GM19043 (cell line): Measurements from ENCODE around the gene ACY1.
A peak's percentile ranks its signal among the peaks of the same experiment; 100 is the strongest.

Experiments used
- ATAC-seq: cut with Tn5 transposase; IDR thresholded peaks from one replicate; pipeline ENCODE4 v1.9.1; 2021; ENCODE audit warnings: low read depth; ENCODE audit not compliant: unreplicated experiment

Gene ACY1

DNA sequence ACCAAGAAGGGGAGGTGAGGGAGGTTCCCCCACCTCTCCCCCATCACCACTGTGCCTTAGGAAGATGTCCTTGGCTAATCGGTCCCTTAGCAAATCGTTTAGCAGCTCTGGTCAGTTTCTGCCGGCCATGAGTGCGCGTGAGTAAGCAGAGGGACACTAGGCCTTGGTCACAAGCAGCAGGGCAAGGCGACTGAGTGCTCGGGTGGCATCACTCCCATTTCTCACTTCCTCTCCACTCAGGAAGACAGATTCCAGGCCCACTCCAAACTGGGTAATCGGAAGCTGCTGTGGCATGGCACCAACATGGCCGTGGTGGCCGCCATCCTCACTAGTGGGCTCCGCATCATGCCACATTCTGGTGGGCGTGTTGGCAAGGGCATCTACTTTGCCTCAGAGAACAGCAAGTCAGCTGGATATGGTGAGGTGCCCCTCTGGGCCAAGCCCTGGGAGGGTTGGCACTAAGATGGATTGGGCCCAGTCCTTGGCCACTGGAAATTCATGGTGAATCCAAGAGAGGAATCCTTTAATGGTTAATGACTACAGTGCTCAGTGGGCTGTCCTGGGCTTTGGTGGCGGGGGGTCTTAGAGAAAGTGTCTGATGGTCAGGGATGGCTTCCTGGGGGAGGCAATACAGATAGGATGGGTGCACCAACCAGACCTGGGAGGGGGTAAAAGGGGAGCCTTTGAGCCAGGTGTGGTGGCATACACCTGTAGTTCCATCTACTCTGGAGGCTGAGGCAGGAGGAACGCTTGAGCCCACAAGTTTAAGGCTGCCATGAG is 37.2 kb upstream of the ACY1 start:
- no peak for ATAC-seq

DNA sequence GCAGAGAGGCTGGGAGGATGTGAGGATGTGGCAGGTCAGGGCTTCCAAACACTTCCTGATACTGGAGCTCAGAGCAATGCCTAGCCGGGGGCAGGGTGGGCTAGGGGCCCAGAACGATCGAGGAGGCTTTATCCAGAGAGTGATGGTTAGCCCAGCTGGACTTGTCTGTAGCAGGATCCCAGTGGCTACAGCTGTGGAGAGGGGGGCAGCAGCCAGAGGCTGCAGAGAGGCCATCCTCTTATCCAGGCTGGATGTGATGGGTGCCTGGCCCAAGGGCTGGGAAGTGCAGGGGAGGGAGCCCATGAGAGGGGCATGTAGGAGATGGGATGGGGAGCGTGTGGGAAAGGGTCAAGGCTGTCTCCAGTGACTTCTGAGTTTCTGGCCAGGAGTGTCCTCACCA is 36.5 kb upstream of the ACY1 start:
- ATAC-seq = no peak

DNA sequence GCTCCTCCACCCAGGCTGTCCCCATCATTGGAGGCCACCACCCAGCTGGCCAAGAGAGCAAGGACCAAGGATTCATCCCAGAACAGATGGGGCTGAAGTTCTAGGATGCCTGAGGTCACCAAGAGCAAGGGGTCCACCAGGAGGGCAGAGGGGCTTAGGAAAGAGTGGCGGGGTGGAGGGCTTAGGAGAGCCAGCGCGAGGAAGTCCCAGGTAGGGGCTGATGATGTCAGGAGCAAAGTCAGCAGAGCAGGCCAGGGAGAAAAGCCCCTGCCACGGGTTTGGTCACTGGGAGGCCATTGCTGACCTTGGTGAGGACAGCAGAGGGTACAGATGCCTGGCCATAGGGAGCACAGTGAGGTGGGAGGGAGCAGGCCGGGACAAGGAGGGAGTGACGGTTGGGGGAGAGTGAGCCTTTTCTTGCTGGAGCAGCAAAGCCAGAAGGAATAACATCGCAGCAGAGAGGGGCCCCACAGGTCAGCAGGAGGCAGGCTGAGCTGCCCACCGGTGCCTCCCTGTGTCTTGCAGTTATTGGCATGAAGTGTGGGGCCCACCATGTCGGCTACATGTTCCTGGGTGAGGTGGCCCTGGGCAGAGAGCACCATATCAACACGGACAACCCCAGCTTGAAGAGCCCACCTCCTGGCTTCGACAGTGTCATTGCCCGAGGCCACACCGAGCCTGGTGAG is 36.0 kb upstream of the ACY1 start:
- no peak for ATAC-seq

DNA sequence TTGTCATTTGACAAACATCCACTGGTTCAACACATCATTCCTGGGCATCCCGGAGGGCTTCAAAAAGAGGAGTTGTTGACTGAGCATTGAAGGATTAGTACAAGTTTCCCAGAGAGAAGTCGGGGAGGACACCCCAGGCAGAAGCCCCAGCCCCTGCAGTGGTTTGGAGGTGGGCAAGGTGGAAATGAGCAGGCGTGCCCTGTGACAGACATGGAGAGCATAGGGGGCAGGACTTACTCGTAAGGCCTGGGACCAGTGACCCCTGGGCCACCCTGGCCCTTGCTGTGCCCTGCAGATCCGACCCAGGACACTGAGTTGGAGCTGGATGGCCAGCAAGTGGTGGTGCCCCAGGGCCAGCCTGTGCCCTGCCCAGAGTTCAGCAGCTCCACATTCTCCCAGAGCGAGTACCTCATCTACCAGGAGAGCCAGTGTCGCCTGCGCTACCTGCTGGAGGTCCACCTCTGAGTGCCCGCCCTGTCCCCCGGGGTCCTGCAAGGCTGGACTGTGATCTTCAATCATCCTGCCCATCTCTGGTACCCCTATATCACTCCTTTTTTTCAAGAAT is 35.2 kb upstream of the ACY1 start:
- no peak for ATAC-seq

DNA sequence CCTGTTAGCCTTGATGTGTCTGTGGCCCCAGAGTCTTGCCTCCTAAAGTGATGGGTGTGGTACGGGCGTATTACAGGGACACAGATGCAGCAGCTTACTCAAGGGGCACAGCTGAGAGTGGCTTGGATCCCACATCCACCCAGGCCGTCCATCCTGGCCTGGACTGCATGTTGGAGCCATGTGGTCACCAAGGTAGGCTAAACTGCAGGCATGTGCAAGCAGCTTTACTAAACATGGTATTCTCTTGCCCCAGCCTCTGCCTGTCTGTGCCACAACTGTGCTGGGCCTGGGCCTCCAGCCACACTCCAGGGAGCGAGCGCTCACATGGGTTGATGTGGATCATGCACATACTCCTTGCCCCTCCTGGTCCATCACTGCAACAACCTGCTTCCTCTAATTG is 34.2 kb upstream of the ACY1 start:
- ATAC-seq = no peak

DNA sequence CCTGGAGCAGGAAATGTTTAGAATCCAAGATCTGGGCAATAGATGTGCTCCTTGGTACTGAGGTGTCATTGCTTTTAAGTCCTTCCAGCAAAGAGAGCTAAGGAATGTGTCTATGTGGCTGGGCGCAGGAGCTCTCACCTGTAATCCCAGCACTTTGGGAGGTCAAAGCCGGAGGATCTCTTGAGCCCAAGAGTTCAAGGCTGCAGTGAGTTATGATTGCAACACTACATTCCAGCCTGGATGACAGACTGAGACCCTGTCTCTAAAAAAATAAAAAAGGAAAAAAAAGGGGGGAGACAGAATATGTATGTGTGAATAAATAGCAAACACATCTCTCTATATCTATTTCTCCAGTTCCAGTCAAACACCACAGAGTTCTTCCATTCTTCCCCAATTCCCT is 32.4 kb upstream of the ACY1 start:
- no peak for ATAC-seq

DNA sequence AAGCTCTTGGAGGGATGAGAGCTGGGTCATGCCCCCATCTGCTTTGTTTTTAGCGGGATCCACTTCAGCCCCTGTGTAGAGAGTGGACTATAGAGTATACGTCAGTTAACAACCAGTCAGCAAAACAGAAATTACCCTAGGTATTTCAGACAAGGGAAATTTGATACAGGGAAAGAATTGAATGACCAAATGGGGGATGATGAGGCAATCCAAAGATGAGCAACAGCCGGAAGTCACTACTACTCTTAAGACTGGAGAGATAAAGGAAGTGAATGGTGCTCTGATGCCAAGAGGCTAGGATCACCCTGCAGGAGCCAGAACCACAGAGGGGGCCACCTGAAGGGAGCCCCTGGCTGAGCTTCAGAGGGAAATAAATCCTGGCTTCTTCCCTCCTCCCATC is 29.9 kb upstream of the ACY1 start:
- ATAC-seq = no peak

DNA sequence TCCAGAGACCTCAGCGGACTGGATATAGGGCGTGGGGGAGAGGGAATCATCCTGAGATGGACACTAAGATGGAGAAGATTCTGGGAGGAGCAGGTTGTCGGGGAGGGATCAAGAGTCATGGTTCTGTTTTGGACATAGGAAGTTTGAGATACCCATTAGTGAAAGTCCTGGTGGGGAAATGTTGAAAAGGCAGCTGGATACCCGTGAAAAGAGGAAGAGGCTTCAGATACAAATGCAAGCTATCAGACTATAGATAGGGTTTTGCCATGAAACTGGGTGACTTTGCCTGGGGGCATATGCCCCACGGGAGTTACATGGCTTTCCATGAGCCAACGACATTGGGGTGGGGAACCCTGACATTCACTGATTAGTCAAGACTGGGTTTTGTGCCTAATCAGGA is 29.2 kb upstream of the ACY1 start:
- no peak for ATAC-seq

DNA sequence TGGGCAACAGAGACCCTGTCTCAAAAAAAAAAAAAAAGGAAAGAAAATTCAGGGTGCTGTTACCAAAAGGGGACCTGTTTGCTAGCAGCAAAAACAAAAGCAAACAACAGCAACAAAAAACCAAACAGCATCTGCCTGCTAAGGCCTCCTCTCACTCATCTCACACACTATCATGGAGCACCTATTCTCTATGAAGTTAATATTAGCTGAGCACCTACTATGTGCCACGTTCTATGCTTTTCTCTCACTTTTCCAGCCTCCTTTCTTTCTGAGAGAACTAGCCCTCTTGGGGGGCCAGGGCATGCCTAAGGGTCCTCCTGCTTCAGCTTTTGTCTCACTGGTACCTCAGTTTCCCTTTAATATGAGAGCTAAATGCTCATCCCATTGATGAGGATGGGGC is 28.6 kb upstream of the ACY1 start:
- ATAC-seq = no peak

DNA sequence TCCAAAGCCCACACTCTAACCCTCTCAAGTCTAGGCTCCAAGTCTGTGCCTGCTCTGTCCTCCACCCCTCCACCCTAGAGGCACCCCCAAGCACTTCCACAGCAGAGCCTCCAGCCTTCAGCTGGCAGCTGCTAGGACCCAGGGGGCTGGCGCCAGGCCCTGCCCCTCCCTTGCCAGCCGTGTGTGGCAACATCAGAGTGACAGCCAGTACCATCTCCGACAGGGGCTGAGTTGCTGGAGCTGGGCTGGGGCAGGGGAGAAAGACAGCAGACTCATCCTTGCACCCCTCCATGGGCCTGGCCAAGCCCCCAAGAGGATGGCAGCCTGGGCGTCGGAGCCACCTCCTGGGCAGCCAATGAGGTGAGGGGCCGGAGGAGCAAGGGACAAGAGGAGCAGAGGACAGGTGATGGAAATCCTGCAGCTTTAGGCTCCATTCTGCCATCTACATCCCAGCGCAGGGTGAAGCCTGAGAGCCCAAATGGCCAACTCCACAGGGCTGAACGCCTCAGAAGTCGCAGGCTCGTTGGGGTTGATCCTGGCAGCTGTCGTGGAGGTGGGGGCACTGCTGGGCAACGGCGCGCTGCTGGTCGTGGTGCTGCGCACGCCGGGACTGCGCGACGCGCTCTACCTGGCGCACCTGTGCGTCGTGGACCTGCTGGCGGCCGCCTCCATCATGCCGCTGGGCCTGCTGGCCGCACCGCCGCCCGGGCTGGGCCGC is 28.0 kb upstream of the ACY1 start, which contains the start of gene GPR62:
GPR62 (plus strand) TSS at position 207 of the 718 bp plus-strand sequence; CDS start at position 479, 272 bp downstream.
- no peak for ATAC-seq

DNA sequence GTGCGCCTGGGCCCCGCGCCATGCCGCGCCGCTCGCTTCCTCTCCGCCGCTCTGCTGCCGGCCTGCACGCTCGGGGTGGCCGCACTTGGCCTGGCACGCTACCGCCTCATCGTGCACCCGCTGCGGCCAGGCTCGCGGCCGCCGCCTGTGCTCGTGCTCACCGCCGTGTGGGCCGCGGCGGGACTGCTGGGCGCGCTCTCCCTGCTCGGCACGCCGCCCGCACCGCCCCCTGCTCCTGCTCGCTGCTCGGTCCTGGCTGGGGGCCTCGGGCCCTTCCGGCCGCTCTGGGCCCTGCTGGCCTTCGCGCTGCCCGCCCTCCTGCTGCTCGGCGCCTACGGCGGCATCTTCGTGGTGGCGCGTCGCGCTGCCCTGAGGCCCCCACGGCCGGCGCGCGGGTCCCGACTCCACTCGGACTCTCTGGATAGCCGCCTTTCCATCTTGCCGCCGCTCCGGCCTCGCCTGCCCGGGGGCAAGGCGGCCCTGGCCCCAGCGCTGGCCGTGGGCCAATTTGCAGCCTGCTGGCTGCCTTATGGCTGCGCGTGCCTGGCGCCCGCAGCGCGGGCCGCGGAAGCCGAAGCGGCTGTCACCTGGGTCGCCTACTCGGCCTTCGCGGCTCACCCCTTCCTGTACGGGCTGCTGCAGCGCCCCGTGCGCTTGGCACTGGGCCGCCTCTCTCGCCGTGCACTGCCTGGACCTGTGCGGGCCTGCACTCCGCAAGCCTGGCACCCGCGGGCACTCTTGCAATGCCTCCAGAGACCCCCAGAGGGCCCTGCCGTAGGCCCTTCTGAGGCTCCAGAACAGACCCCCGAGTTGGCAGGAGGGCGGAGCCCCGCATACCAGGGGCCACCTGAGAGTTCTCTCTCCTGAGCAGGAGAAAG is 27.2 kb upstream of the ACY1 start:
- ATAC-seq = peak; percentile 52

DNA sequence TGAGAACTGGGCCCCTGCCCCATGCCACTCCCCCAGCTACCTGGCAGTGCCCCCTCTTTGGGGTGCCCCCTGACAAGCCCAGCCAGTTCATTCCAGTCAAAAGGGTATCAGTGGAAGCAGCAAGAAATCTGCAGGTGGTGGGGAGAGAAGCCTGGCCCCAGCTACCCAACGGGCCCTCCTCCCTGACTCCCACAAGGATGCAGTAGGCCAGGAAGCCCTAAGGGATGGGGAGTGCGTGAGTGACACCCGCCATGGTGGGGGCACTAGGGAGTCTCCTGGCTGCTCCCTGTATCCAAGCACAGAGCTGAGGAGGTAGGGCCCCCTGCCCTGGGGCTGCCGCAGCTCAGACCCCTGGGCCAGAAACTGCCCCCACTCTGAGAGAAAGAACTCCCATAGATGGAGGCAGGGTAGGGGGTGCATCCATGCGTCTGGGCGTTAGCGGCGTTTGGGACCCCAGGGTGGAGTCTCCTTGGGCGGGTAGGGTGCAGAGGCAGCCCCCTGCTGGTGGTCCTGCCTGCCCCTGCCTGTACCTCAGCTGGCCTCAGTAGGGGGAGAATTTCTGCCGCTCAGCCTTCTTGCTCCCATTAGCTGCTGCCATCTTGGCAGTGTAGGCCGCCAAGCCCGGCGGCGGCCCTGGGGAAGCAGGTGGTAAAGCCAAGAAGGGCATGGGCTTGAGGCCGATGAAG is 25.7 kb upstream of the ACY1 start:
- no peak for ATAC-seq

DNA sequence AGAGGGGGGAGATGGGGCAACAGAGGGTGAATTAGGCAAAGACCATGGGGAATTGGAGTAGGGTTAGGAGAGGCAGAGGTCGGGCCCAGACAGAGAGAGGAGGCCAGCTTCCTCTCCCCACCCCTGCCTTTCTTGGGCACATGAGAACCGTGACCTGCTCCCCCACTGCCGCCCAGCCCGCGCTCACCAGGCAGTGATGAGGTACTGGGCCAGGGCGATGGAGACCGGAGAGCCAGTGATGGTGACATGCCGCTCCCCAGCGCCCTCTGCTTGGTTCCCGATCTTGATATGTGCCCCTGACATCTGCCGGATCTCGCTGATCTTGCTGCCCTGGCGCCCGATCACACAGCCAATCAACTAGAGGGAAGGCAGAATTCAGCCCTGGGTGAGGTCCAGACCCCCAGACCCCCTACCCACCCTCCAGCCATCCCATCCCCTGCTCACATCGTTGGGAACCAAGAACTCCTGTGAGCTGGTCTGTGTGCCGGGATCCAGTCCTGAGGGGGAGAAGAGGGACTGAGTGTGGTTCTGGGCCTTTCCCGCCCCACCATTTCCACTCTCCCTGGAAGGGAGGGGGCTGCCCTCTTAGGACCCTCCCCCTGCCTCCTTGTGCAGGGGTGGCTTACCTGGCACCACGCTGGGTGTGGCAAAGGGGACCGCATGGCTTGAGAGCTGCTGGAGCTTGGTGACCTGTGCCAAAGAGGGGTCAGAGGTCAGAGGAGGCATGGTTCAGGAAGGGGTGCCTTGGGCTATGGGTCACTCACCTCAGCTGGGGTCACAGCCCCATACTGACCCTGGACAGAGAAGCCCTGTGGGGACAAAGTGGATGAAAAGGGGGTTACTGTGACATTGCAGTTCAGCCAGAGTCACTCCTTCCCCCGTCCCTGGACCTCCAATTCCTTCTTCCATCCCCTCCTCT is 24.5 kb upstream of the ACY1 start:
- no peak for ATAC-seq

DNA sequence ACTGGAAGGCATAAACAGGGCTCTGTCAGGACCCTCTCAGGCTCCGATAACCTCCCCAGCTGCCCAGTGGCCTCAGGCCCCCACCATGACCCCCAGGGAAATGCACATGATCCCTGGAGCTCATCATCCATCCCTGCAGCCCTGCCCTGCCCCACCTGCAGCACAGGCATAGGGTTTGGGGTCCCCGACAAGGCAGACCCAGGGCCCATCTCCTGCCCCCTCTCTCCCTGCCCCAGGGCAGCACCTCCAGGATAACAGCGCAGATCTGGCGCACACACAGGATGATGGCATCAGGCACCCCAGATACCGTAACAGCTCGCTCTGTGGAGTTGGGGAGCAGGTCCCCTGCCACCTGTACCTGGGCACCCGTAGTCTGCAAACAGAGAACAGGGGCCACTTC is 23.7 kb upstream of the ACY1 start:
- ATAC-seq = no peak

DNA sequence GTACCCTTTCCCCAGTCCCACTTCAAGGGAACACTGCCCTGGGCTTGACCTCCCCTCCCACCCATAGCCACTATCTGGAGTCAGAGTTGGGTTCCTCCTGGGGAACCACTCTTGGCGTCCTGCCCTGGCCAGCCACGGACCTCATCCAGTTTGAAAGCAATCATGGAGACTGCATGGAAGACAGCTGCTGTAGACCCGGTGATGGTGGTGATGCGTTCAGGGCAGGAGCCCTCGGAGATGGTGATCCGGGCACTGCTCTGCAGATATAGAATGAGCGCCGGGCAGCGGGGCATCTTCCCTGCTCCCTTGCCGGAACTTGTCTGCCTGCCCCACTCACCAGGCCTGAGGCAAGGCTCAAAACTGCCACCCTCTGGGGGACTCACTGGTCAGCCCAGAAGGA is 22.9 kb upstream of the ACY1 start:
- ATAC-seq = no peak

DNA sequence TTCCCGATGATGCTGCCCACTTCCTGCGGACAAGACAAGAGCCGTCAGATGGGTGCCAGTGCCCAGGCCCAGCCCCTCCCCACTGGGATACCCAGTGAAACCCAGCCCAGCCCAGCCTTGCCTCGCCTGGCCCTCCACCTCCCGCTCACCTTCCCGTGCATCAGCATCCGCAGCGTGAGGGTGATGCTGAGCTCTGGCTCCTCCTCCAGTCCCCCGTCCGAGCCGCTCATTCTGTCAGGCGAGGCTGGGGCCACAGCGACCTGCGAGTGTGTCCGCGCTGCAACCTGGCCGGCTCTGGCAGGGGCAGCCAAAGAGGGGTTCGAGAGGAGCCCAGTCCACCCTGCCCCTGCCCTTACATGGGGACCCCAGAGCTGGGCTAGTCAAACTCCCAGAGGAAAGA is 22.3 kb upstream of the ACY1 start:
- no peak for ATAC-seq

DNA sequence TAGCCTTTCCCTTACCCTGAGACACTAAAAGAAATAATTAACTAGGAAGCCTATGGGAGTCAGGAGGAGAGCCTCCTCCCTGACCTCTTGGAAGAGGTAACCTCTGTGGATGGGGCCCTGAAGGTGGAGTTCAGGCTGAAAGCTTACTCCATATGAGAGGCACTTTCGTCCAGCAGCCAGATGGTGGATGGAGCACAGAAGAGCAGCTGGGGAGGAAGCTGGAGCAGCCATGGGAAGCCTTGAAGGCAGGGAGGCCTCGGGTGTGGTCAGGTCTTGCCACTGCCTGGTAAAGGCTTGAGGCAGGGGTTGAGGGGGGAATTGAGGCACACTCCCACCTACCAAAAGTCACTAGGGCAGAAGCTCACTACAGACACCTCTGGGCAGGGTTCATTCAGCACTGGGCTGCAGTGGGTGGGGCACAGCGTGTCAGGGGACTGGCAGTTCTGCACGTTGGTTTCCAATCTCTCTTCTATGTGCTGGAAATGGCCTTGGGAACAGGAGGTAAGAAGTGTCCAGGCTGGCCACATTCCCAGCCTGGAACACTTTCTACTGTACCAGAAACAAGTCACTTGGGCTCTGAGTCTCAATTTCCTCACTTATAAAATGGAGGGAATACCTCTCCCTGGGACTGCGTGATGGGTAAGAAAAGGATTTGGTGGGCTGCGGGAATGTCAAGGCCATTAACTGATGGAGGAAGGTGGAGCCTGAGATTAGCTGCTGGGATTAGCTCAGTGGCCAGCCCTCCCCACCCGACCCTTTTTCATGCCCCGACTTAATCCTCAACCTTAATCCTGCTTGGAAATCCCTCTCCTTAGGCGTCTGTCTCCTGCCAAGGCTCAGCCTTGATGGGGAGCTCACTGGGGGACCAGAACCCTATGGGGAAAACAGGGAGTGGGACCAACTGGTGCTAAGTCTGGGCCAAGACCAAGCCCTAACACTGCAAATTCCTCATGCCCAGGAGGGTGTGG is 21.4 kb upstream of the ACY1 start:
- no peak for ATAC-seq
